GM19240 (cell line): ENCODE results near the gene ARHGAP22.

ENCODE experiments used
- DNase-seq: peaks from one replicate; pipeline ENCODE4 v3.0.0; 2011; ENCODE audit warnings: low spot score; ENCODE audit not compliant: insufficient read length

ARHGAP22 gene

GRCh38 chr10:48500771-48501170 lies 104.1 kb downstream of the ARHGAP22 start:
- DNase-seq: no peak

- DNase-seq: no peak
Observed at GRCh38 chr10:48498940-48499510, 105.8 kb downstream of the ARHGAP22 start.

GRCh38 chr10:48497780-48498770 lies 106.8 kb downstream of the ARHGAP22 start:
- no peak for DNase-seq

- no peak for DNase-seq
Observed at GRCh38 chr10:48496831-48497779, 107.8 kb downstream of the ARHGAP22 start.

DNA sequence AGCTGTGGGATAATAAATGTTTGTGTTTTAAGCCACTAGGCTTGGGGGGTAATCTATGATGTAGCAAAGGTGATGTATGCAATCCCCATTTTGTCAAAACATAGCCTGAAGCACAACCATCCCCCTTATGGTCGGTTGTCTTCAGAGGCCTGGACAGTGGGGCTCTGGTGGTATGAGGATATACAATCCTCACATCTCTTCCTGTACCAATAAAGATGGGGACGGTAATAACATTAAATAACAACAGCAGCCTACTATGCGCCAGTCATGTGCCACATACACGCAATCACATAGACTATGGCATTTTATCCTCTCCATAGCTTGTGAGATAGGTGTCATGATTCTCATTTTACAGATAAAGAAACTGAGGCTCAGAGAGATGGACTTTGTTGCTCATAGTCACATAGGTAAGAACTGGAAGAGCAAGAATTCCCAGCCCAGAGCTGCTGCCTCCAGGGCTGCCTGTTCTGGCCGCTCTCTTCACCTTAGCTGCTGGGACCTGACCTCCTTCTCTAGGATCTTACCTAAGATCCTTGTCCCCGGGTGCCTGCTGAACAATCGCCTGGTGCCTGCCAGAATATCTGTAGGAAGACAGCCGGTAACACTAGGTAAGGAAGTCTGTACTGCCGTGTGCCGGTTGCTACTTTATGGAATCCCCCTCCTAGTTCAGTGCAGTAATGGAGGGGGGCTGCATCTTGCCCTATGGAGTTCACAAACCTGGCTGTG lies 108.6 kb downstream of the ARHGAP22 start:
- no peak for DNase-seq

GRCh38 chr10:48495282-48496045 lies 109.4 kb downstream of the ARHGAP22 start:
- no peak for DNase-seq

DNA sequence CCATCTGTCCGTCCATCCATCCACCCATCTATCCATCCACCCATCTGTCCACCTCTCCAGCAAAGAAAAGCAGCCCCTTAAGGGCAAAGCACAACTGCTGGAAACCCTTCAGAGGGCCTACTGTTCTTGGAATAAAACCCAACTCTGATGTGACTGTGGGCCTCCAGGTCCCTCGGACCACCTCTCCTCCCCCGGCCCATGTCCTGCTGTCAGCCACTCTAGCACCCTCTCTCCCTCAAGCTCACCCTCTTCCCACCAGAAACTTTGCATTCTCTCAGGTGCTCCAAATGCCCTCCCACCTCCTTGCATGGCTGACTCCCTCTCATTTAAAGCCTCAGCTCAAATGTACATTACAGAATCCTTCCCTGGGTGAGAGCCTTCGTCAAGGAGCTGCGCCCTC lies 110.3 kb downstream of the ARHGAP22 start:
- no peak for DNase-seq

DNA sequence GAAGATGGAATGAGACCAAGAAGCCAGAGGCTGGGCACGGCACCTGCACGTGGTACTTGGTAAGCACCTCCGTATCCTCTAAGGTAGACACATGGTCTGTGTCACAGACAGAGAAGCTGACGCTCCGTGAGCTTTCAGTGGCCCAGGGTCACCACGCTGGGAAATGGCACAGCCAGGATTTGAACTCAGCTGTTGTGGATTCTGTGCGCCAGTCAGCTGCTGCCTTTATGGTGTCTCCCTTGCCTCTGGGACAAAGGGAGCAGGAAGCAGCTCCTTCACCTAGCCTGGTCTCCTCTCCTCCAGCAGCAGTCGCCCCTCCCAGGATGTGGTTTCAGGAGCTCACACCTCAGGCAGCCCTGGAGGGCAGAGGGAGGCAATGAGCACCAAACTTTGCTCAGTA lies 110.8 kb downstream of the ARHGAP22 start:
- DNase-seq: no peak

- DNase-seq: no peak
Observed at GRCh38 chr10:48493083-48493871, 111.6 kb downstream of the ARHGAP22 start.

DNA sequence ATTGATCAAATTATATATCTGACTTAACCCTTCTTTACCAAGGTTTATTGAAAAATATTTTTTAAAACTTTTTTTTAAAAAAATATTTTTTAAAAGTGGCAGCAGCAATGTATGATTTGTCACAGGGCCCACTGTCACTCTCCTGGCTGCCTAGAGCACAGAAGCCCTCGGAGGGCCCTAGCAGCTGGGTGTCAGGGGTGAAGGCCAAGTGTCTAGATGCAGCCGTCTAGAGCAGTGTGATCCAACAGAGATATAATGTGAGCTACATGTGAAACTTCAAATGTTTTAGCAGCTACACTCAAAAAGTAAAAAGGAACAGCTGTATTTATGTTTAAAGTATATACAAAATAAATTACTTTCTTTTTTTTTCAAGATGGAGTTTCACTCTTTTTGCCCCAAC lies 112.7 kb downstream of the ARHGAP22 start:
- no peak for DNase-seq

DNA sequence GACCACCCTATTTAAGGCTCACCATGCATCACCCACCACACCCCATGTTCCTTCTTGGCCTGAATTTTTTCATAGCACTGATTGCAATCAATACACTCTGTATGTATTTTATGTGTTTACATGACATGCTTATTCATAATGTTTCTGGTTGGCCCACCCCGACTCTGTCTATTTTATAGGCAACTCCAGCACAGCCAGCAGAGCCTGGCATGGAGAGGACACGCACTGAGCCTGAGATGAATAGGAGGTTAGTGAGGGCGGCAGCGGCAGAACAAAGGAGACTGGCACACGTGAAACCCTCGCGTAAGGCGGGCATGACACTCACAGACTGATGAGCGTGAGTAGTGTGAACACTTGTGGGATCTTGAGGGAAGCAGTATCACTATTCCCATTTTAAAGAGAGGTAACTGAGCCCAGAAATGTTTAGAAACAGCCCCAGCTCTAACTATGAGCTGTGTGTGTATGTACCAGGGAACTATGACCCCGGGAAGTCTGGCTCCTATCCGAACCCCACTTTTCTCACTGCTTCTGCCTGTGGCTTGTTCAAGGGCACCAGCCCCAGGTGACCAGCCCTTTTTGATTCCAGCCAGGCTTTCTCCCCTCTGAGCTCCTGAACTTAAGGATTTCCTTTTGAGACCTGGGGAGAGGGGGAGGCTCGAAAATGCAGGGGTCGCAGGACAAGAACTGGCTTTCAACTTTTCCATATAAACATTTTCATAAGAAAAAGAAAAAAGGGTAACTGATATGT lies 113.3 kb downstream of the ARHGAP22 start:
- DNase-seq: no peak

DNA sequence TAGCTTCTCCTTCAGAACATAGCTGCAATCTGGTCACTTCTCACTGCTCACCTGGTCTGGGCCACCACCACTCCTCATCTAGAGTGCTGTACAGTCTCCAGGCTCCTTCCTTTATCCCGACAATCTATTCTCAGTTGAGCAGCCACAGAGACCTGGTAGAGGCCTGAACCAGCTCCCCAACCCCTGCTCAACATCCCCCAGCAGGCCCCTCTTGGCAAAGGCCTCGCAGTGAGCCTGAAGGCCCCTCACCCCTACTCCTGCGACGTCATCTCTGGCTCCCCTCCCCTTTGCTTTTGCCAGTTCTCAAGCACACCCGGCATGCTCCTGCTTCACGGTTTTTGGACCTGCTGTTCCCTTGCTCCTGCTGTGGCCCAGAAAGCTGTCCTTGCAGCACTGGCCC lies 113.9 kb downstream of the ARHGAP22 start:
- DNase-seq: no peak

DNA sequence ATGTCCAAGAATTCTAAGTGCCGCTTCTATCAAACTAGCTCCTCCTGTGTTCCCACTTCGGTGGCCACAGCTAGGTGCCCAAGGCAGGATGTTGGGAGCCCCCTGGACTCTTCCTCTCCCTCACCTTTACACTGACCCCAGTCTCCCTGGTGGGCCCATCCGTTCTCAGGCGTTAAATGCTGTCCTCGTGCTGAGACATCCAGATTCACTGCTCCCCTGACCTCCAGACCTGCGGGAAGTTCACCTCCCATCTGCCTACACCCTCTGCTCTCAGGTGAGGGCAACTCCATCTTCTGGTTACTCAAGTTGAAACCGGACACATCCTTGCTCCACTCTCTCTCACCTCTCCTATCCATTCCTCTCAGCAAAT lies 114.3 kb downstream of the ARHGAP22 start:
- no peak for DNase-seq

DNA sequence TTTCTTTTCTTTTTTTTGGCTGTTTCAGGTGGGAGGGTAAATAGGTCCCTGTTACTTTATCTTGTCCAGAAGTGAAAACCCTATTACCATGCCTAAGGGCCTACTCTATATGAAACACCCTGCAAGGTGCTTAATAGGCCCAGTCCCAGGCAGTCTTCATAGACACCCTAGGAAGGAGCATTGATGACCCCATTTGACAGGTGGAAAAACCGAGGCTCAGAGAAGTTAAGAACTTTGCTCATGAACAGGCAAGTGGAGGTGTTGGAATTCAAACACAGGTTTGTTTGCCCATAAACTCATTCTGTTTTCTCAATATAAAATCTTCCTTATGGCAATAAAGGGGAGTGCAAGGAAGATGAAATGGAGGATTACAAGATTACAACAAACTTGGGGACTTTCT lies 115.8 kb downstream of the ARHGAP22 start:
- DNase-seq: no peak

GRCh38 chr10:48487244-48487643 lies 117.6 kb downstream of the ARHGAP22 start:
- DNase-seq: no peak

- DNase-seq: no peak
Observed at GRCh38 chr10:48485711-48486110, 119.2 kb downstream of the ARHGAP22 start.

DNA sequence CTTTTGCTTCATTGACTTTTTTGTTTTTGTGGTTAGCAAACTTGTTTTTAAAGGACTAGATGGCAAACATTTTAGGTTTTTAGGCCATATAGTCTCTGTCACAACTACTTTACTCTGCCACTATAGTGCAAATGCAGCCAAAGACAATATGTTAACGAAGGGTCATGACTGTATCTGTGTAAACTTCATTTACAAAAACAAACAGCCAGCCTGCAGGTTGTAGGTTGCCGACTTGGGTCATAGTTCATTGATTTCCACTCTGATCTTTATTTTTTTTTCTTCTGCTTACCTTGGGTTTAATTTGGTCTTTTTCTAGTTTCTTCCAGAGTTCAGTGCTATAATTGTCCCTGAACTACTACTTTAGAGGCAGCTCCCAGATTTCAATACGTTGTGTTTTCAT lies 120.0 kb downstream of the ARHGAP22 start:
- DNase-seq: no peak

- DNase-seq: no peak
Observed at GRCh38 chr10:48482207-48482606, 122.7 kb downstream of the ARHGAP22 start.

DNA sequence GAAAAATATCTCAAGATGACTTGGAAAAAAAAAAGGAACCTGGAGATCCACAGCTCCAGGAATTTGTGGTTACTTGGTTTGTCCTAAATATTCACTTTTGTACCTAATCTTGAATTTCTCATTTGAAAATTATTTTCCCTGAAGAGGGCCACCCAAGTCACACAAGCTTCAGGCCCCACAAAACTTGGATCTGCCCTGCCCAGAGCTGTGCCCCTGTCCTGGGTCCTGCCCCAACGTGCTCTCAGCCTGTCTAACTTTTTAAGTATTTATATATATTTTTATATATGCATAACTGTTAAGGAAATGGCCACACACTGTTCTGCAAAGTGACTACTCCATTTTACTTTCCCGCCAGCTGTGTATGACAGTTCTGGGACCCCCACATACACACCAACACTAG lies 123.5 kb downstream of the ARHGAP22 start:
- no peak for DNase-seq
